H9 (cell line): ENCODE measurements around the gene DCTN5. TPM values are rescaled to one million over a fixed set of nuclear protein-coding genes. Genes with fewer than 3 reads are reported as not detected.

Experiments
- DNase-seq: peaks from one replicate; pipeline ENCODE4 v3.0.0-alpha.2; 2017
- H2AFZ ChIP-seq: one replicate; pipeline ENCODE4 v1.6.1; 2013; ENCODE audit warnings: mild to moderate bottlenecking, low read length, control low read depth, moderate library complexity
- H2AK5ac ChIP-seq: 2 replicates; pipeline ENCODE4 v1.6.1; 2013; ENCODE audit warnings: low read length, control low read depth, mixed read lengths; ENCODE audit not compliant: insufficient read length
- H2BK120ac ChIP-seq: one replicate; pipeline ENCODE4 v1.6.1; 2013; ENCODE audit warnings: low read depth, mild to moderate bottlenecking, low read length, control low read depth, inconsistent platforms; ENCODE audit not compliant: poor library complexity, severe bottlenecking
- H2BK12ac ChIP-seq: 2 replicates; pipeline ENCODE4 v1.6.1; 2013; ENCODE audit warnings: low read length, control low read depth, mixed read lengths, low read depth; ENCODE audit not compliant: insufficient read length
- H2BK15ac ChIP-seq: 2 replicates; pipeline ENCODE4 v1.6.1; 2013; ENCODE audit warnings: low read depth, low read length, control low read depth
- H2BK20ac ChIP-seq: one replicate; pipeline ENCODE4 v1.6.1; 2013; ENCODE audit warnings: low read depth, mild to moderate bottlenecking, low read length, control low read depth, inconsistent platforms; ENCODE audit not compliant: poor library complexity, severe bottlenecking
- H2BK5ac ChIP-seq: 2 replicates; pipeline ENCODE4 v1.6.1; 2013; ENCODE audit warnings: low read length, control low read depth, mixed read lengths; ENCODE audit not compliant: insufficient read length
- H3K14ac ChIP-seq: 2 replicates; pipeline ENCODE4 v1.6.1; 2013; ENCODE audit warnings: low read length, control low read depth; ENCODE audit not compliant: insufficient read depth
- H3K18ac ChIP-seq: 2 replicates; pipeline ENCODE4 v1.6.1; 2013; ENCODE audit warnings: low read depth, mild to moderate bottlenecking, mixed read lengths, low read length, control low read depth; ENCODE audit not compliant: insufficient read length
- H3K23ac ChIP-seq: 2 replicates; pipeline ENCODE4 v1.6.1; 2013; ENCODE audit warnings: low read length, control low read depth, mixed read lengths, low read depth; ENCODE audit not compliant: insufficient read length
- H3K23me2 ChIP-seq: 2 replicates; pipeline ENCODE4 v1.6.1; 2013; ENCODE audit warnings: low read depth, mild to moderate bottlenecking, mixed read lengths, low read length, control low read depth; ENCODE audit not compliant: insufficient read length, poor library complexity, severe bottlenecking
- H3K27ac ChIP-seq: 2 replicates; pipeline ENCODE4 v1.5.1; 2013; ENCODE audit warnings: low read length, control low read depth, mixed read lengths, low read depth; ENCODE audit not compliant: insufficient read length
- H3K27me3 ChIP-seq: 2 replicates; pipeline ENCODE4 v1.6.1; 2013; ENCODE audit warnings: low read length, control low read depth, inconsistent platforms; ENCODE audit not compliant: insufficient read depth
- H3K4ac ChIP-seq: 2 replicates; pipeline ENCODE4 v1.6.1; 2013; ENCODE audit warnings: low read depth, mild to moderate bottlenecking, control low read depth, inconsistent platforms, low read length, moderate library complexity
- H3K4me1 ChIP-seq: 2 replicates; pipeline ENCODE4 v1.6.1; 2013; ENCODE audit warnings: low read length, control low read depth, inconsistent platforms; ENCODE audit not compliant: insufficient read depth
- H3K4me2 ChIP-seq: 2 replicates; pipeline ENCODE4 v1.6.1; 2013; ENCODE audit warnings: low read length, control low read depth, mixed read lengths; ENCODE audit not compliant: insufficient read length, insufficient read depth
- H3K56ac ChIP-seq: 2 replicates; pipeline ENCODE4 v1.6.1; 2013; ENCODE audit warnings: low read depth, mild to moderate bottlenecking, mixed read lengths, low read length, control low read depth; ENCODE audit not compliant: insufficient read length
- H3K79me1 ChIP-seq: 2 replicates; pipeline ENCODE4 v1.6.1; 2013; ENCODE audit warnings: low read depth, mild to moderate bottlenecking, moderate library complexity, low read length, control low read depth, inconsistent platforms; ENCODE audit not compliant: insufficient read depth, poor library complexity, severe bottlenecking
- H3K79me2 ChIP-seq: 2 replicates; pipeline ENCODE4 v1.6.1; 2013; ENCODE audit warnings: low read length, control low read depth, inconsistent platforms; ENCODE audit not compliant: insufficient read depth
- H3K9ac ChIP-seq: 2 replicates; pipeline ENCODE4 v1.6.1; 2013; ENCODE audit warnings: low read length, control low read depth, mixed read lengths; ENCODE audit not compliant: insufficient read length; ENCODE audit errors: extremely low read depth
- H3K9me3 ChIP-seq: one replicate; pipeline ENCODE4 v1.6.1; 2013; ENCODE audit warnings: low read depth, low read length, inconsistent platforms; ENCODE audit not compliant: control insufficient read depth
- H3T11ph ChIP-seq: one replicate; pipeline ENCODE4 v1.6.1; 2013; ENCODE audit warnings: mild to moderate bottlenecking, low read length, control low read depth, inconsistent platforms
- H4K20me1 ChIP-seq: one replicate; pipeline ENCODE4 v1.6.1; 2013; ENCODE audit not compliant: control insufficient read depth, insufficient read length, insufficient read depth
- H4K5ac ChIP-seq: 2 replicates; pipeline ENCODE4 v1.6.1; 2013; ENCODE audit warnings: low read depth, mild to moderate bottlenecking, mixed read lengths, low read length, control low read depth; ENCODE audit not compliant: insufficient read length
- H4K8ac ChIP-seq: replicated peaks from 2 replicates; pipeline ENCODE4 v1.6.1; 2013; ENCODE audit warnings: low read length, control low read depth, mixed read lengths, low read depth; ENCODE audit not compliant: insufficient read length
- H4K91ac ChIP-seq: 2 replicates; pipeline ENCODE4 v1.6.1; 2013; ENCODE audit warnings: low read depth, mild to moderate bottlenecking, moderate library complexity, mixed read lengths, low read length, control low read depth; ENCODE audit not compliant: insufficient read length
- H3K27ac Mint-ChIP-seq, 3 experiments: 2 replicates in 2 of 3; 3 replicates in 1 of 3; pipeline ENCODE4 v1.8.0; 2020 to 2021; ENCODE audit warnings: mixed read lengths in 3 of 3, mild to moderate bottlenecking in 1 of 3, moderate library complexity in 1 of 3
- H3K27me3 Mint-ChIP-seq: 2 replicates; pipeline ENCODE4 v1.8.0; 2021; ENCODE audit warnings: low read depth, mild to moderate bottlenecking, moderate library complexity, mixed read lengths
- H3K36me3 Mint-ChIP-seq, 3 experiments: 2 replicates in 2 of 3; 3 replicates in 1 of 3; pipeline ENCODE4 v1.8.0; 2020 to 2021; ENCODE audit warnings: low read depth in 3 of 3, mixed read lengths in 3 of 3; ENCODE audit not compliant: insufficient read depth in 1 of 3
- H3K4me1 Mint-ChIP-seq, 2 experiments: 2 replicates each; pipeline ENCODE4 v1.8.0; 2020; ENCODE audit warnings: mixed read lengths in 2 of 2
- H3K4me3 Mint-ChIP-seq, 2 experiments: 2 replicates in 1 of 2; 3 replicates in 1 of 2; pipeline ENCODE4 v1.8.0; 2020 to 2021; ENCODE audit warnings: mild to moderate bottlenecking in 2 of 2, mixed read lengths in 2 of 2, moderate library complexity in 1 of 2
- H3K9me3 Mint-ChIP-seq, 2 experiments: 2 replicates in 1 of 2; 3 replicates in 1 of 2; pipeline ENCODE4 v1.8.0; 2020; ENCODE audit warnings: mild to moderate bottlenecking in 2 of 2, mixed read lengths in 2 of 2, moderate library complexity in 1 of 2
- WGBS: extraction: QIAGEN DNeasy Blood & Tissue Kit; methylation state at CpG from one replicate; pipeline ENCODE4 v1.1.7; 2013; ENCODE audit warnings: missing lambda C conversion rate, low lambda C conversion rate, mixed read lengths; ENCODE audit not compliant: insufficient read length; ENCODE audit errors: extremely low coverage; 5-methylcytosine and 5-hydroxymethylcytosine counted together
- total RNA-seq: library from RNA; stranded (reverse); gene quantifications from 2 replicates; pipeline ENCODE4 v1.2.1, GENCODE V29; 2021
- TF ChIP-seq, protein P1 (sequence below): fragments of 200-600 bp; sonication (generic); conservative IDR thresholded peaks from 3 replicates; pipeline ENCODE4 v1.8.0; 2021; ENCODE audit warnings: antibody characterized with exemption, mild to moderate bottlenecking

Gene DCTN5
- total RNA-seq, 1 experiment from 2014 or later, result 114 TPM

DNA sequence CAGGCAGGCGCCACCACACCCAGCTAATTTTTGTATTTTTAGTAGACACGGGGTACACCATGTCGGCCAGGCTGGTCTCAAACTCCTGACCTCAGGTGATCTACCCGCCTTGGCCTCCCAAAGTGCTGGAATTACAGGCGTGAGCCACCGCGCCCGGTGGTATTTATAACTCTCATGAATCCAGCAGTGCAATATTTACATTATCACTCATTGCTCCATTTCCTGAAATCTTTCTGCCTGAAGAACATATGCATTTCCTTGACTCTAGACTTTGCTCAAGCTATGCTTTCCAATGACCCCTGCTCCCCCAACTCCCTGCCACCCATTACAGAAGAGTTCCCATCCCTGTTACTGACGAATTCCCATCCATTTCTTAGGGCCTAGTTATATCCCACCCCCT lies 25.5 kb upstream of the DCTN5 start:
- Histone ChIP-seq H2AK5ac (no peak overlapping the region), H3K79me2 (no peaks in the 10 kb centered on the region), H3K23me2 (no peaks in the 10 kb centered on the region), H4K91ac (no peak overlapping the region), H2BK15ac (no peak overlapping the region), H3K4me2 (no peak overlapping the region), H4K20me1 (no peaks in the 10 kb centered on the region), H4K5ac (no peak overlapping the region), H3K56ac (no peak overlapping the region), H3K27me3 (no peaks in the 10 kb centered on the region), H3K4me1 (no peaks in the 10 kb centered on the region), H3T11ph (no peak overlapping the region), H2AFZ (no peak overlapping the region), H3K9ac (no peak overlapping the region), H4K8ac (no peak overlapping the region), H3K14ac (no peak overlapping the region), H3K27ac (no peak overlapping the region), H3K79me1 (no peaks in the 10 kb centered on the region), H3K23ac (no peak overlapping the region), H3K4ac (no peak overlapping the region), H2BK12ac (no peak overlapping the region), H2BK120ac (no peak overlapping the region), H3K18ac (no peak overlapping the region), H2BK20ac (no peak overlapping the region), H2BK5ac (no peak overlapping the region), H3K9me3 (no peaks in the 10 kb centered on the region)
- H3K27me3 Mint-ChIP-seq, result no peaks in the 10 kb centered on the region
- no peak for DNase-seq
- H3K27ac Mint-ChIP-seq, result peak overlapping the region in 2 of 3 experiments; percentile 12 to 37; a peak in 2 of 7 replicates
- H3K4me1 Mint-ChIP-seq, result no peaks in the 10 kb centered on the region
- H3K4me3 Mint-ChIP-seq, result no peak overlapping the region
- peaks cover 19 to 72% (median 58%) of the 10 kb centered on the region in 3 experiments for H3K36me3 Mint-ChIP-seq
- WGBS, result no CpG with 5 or more reads among the region's 9 CpGs
- H3K9me3 Mint-ChIP-seq, result no peaks in the 10 kb centered on the region; a peak in 1 of 5 replicates
- TF ChIP-seq, protein P1, sequence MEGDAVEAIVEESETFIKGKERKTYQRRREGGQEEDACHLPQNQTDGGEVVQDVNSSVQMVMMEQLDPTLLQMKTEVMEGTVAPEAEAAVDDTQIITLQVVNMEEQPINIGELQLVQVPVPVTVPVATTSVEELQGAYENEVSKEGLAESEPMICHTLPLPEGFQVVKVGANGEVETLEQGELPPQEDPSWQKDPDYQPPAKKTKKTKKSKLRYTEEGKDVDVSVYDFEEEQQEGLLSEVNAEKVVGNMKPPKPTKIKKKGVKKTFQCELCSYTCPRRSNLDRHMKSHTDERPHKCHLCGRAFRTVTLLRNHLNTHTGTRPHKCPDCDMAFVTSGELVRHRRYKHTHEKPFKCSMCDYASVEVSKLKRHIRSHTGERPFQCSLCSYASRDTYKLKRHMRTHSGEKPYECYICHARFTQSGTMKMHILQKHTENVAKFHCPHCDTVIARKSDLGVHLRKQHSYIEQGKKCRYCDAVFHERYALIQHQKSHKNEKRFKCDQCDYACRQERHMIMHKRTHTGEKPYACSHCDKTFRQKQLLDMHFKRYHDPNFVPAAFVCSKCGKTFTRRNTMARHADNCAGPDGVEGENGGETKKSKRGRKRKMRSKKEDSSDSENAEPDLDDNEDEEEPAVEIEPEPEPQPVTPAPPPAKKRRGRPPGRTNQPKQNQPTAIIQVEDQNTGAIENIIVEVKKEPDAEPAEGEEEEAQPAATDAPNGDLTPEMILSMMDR, result no peak
